ENCODE measurements around the gene TBC1D1. TPM values are rescaled to one million over a fixed set of nuclear protein-coding genes. Genes with fewer than 3 reads are reported as not detected.

Gene TBC1D1
- total RNA-seq, 4 donors from 2014 or later: 66.2 to 120 (median 87.9) TPM

DNA sequence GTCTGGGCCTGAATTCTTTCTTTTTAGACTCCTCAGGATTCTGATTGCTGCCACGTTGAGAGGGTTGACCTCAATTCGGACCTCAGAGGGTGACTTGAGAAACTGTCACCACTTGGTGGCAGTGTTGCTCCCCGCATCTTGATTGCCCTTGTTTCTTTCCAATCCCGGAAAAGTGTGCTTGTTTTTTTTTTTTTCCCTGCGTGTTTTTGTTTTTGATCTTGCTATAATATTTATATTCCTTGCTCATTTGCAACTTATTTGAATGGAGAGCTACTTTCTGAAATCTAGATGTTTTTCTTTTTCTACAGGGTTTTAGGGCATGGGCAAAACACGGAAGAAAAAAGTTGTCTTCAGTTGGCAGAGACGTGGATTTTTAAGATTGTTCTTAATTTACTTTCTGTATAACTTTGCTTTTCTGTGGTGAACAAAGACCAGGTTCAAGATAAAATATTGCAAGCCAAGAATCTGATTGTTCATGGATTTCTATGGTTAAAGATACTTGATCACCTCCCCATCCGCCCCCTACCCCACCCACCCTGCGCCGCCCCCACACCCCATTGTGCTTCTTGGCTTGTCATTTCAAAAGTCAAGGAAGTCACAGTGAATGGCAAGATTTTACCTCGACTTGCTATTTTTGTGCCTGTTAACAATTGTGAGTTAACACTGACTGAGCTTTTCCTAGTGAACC, 171.3 kb downstream of the TBC1D1 start:
- H3K4me1 ChIP-seq: peaks cover 0 to 9% (median 0%) of the 10 kb centered on the region in 4 donors
- DNase-seq: peak; percentile 65 to 91 (median 84)

DNA sequence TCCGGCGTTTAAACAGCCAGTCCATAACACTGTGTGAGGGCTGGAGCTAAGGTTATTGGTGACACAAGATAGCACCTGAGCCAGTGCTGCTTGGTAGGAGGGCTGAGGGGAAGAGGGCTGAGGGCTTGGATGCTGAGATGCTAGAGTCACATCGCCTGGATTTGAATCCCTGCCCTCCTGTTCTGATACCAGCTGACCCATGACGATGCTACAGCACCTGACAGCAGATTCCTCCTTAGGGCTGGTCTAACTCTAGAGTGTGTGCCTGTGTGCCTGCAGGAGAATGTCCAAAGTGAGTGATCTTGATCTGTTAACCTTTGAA, 171.9 kb downstream of the TBC1D1 start:
- DNase-seq: peak in 1 of 3 donors; percentile 57
- TF ChIP-seq CTCF (IDR thresholded peaks at IDR 0.05) (no peak), POLR2A (IDR thresholded peaks at IDR 0.05) (no peak)

More for the DNA sequence above, 171.3 kb downstream of the TBC1D1 start:
- Histone ChIP-seq H3K27me3 (no peaks in the 10 kb centered on the region), H3K4me3 (peak overlapping the region in 3 of 4 donors; percentile 14 to 41 (median 17)), H3K36me3 (peaks cover 0 to 16% (median 0%) of the 10 kb centered on the region in 3 donors), H3K9me3 (no peaks in the 10 kb centered on the region), H3K27ac (peak overlapping the region; percentile 11 to 63 (median 54))
- TF ChIP-seq POLR2A (IDR thresholded peaks at IDR 0.05) (no peak), CTCF (IDR thresholded peaks at IDR 0.05) (peak; percentile 61 to 88 (median 82))

DNA sequence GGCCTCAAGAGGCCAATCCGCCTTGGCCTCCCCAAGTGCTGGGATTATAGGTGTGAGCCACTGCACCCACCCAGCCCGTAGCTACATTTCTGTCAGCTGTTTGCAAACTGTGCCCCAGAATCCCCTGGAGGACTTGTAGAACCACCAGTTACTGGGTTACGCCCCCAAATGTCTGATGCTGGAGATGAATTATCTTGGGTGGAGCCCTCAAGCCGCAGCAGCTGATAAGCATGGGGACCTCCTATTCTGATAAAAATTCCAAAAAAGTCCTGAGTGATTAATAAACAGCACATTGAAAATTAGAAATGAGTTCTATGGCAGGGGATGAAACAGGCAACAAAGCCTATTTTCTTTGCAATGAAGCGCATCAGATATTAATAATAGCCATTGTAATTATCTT, 174.3 kb downstream of the TBC1D1 start:
- no peak overlapping the region for H3K4me3 ChIP-seq
- peaks cover 0 to 10% (median 0%) of the 10 kb centered on the region in 3 donors for H3K36me3 ChIP-seq
- H3K27me3 ChIP-seq: no peaks in the 10 kb centered on the region
- DNase-seq: no peak
- no peaks in the 10 kb centered on the region for H3K9me3 ChIP-seq
- no peak overlapping the region for H3K27ac ChIP-seq
- TF ChIP-seq CTCF (IDR thresholded peaks at IDR 0.05) (no peak), POLR2A (IDR thresholded peaks at IDR 0.05) (no peak)
- H3K4me1 ChIP-seq: peaks cover 0 to 9% (median 0%) of the 10 kb centered on the region in 4 donors

More for the DNA sequence above, 171.9 kb downstream of the TBC1D1 start:
- Histone ChIP-seq H3K4me1 (peaks cover 0 to 9% (median 0%) of the 10 kb centered on the region in 4 donors), H3K27me3 (no peaks in the 10 kb centered on the region), H3K4me3 (peak overlapping the region in 2 of 4 donors; percentile 14 to 41), H3K36me3 (peaks cover 0 to 14% (median 0%) of the 10 kb centered on the region in 3 donors), H3K9me3 (no peaks in the 10 kb centered on the region), H3K27ac (peak overlapping the region; percentile 11 to 63 (median 54))

GRCh38 chr4:38065900-38066299, 175.0 kb downstream of the TBC1D1 start:
- TF ChIP-seq POLR2A (IDR thresholded peaks at IDR 0.05): no peak
- TF ChIP-seq CTCF (IDR thresholded peaks at IDR 0.05): no peak

GRCh38 chr4:38067499-38067898, 176.6 kb downstream of the TBC1D1 start:
- no peak for TF ChIP-seq POLR2A (IDR thresholded peaks at IDR 0.05)
- TF ChIP-seq CTCF (IDR thresholded peaks at IDR 0.05): no peak
- Histone ChIP-seq H3K36me3 (peaks cover 0 to 5% (median 0%) of the 10 kb centered on the region in 3 donors), H3K4me1 (peaks cover 0 to 8% (median 0%) of the 10 kb centered on the region in 4 donors), H3K27me3 (no peaks in the 10 kb centered on the region), H3K9me3 (no peaks in the 10 kb centered on the region), H3K27ac (no peak overlapping the region), H3K4me3 (no peak overlapping the region)
- no peak for DNase-seq

More at GRCh38 chr4:38065900-38066299, 175.0 kb downstream of the TBC1D1 start:
- Histone ChIP-seq H3K27ac (no peak overlapping the region), H3K36me3 (peaks cover 0 to 9% (median 0%) of the 10 kb centered on the region in 3 donors), H3K27me3 (no peaks in the 10 kb centered on the region), H3K9me3 (no peaks in the 10 kb centered on the region), H3K4me3 (no peak overlapping the region), H3K4me1 (peaks cover 0 to 9% (median 0%) of the 10 kb centered on the region in 4 donors)
- no peak for DNase-seq
